ENCODE data around the gene APC. TPM values are rescaled to one million over a fixed set of nuclear protein-coding genes. Genes with fewer than 3 reads are reported as not detected.
"Not testable (repeated sequence)": the region's sequence is repeated elsewhere in the genome, so short reads cannot be mapped to it uniquely, and the experiment has no call there.

The APC gene
- total RNA-seq, 2 donors from 2014 or later, result 36.0 to 36.8 TPM

DNA sequence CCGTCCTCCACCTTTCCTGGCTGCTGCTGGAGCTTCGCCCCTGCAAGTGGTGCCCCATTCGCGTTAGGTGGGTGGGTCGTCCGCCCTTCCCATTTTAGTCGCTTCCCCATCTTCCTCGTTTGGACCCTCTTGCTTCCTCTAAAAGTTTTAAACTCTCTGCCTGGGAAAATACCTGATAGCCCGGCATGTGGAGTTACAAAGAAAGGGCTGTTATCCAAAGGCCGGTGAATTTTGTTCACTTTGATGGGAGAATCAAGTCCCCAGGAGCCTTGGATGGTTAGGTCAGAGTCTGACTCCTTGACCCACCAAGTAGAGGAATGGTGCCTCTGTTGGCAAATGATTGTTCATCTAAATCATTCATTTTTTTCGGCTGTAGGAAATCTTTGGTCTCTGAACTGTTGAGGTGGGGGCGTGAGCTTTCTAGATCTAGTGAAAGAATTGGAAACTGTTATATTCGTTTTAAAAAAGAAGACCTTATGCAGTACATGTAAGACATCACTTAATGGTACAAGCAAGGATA is 29.5 kb upstream of the APC start:
- Histone ChIP-seq H3K27ac (peak overlapping the region; percentile 94), H3K9ac (ENCODE audit: low read depth in 2 of 2, low read length in 2 of 2) (peak overlapping the region; percentile 91 to 97), H3K27me3 (no peaks in the 10 kb centered on the region), H3K4me1 (peaks cover 11% of the 10 kb centered on the region), H3K9me3 (no peaks in the 10 kb centered on the region), H3K4me3 (peak overlapping the region; percentile 93), H3K36me3 (no peaks in the 10 kb centered on the region)
- TF ChIP-seq, protein P1, sequence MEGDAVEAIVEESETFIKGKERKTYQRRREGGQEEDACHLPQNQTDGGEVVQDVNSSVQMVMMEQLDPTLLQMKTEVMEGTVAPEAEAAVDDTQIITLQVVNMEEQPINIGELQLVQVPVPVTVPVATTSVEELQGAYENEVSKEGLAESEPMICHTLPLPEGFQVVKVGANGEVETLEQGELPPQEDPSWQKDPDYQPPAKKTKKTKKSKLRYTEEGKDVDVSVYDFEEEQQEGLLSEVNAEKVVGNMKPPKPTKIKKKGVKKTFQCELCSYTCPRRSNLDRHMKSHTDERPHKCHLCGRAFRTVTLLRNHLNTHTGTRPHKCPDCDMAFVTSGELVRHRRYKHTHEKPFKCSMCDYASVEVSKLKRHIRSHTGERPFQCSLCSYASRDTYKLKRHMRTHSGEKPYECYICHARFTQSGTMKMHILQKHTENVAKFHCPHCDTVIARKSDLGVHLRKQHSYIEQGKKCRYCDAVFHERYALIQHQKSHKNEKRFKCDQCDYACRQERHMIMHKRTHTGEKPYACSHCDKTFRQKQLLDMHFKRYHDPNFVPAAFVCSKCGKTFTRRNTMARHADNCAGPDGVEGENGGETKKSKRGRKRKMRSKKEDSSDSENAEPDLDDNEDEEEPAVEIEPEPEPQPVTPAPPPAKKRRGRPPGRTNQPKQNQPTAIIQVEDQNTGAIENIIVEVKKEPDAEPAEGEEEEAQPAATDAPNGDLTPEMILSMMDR (IDR thresholded peaks at IDR 0.05), result no peak
- no peak for DNase-seq
- intact Hi-C loops (cut with DNase I), result loop anchor here (5.0 kb wide), 1 partner anchor 154 kb away; the partner anchor contains the start of gene SRP19

DNA sequence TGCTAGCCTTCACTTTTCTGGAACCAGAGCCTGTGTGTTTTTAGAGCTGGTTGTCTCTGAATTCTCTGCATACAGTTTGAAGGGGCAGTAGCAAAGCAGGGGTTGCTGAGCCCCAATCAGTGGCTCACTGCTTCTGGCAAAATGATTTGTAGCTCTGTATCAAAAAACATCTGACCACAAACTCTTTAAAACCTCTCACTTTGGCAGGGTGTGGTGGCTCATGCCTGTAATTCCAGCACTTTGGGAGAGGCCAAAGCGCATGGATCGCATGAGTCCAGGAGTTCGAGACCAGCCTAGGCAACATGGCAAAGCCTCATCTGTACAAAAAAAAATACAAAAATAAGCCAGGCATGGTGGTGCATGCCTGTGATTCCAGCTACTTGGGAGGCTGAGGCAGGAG is 28.3 kb upstream of the APC start:
- TF ChIP-seq, protein P1 (IDR thresholded peaks at IDR 0.05), result no peak
- no peak for DNase-seq
- H3K4me3 ChIP-seq, result no peak overlapping the region
- H3K27ac ChIP-seq, result no peak overlapping the region
- peaks cover 11% of the 10 kb centered on the region for H3K4me1 ChIP-seq
- no peaks in the 10 kb centered on the region for H3K9me3 ChIP-seq
- intact Hi-C loops (cut with DNase I), result loop anchor here (5.0 kb wide), 1 partner anchor 153 kb away; the partner anchor contains the start of gene SRP19
- no peaks in the 10 kb centered on the region for H3K36me3 ChIP-seq
- H3K27me3 ChIP-seq, result no peaks in the 10 kb centered on the region
- H3K9ac ChIP-seq (ENCODE audit: low read depth in 2 of 2, low read length in 2 of 2), result no peak overlapping the region

DNA sequence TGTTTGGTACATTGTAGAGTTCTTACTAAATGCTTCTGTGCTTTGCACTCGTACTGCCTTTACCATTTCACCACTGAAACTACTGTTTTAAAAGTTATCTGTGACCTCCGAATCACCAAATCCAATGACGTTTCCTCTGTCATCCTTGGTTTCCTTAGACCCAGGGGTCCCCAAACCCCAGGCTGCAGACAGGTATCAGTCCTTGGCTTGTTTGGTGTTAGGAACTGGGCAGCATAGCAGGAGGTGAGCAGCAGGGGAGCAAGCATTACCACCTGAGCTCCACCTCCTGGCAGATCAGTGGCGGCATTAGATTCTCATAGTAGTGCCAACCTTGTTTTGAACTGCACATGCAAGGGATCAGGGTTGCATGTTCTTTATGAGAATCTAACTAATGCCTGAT is 26.8 kb upstream of the APC start:
- Histone ChIP-seq H3K4me3 (no peak overlapping the region), H3K9ac (ENCODE audit: low read depth in 2 of 2, low read length in 2 of 2) (no peak overlapping the region), H3K9me3 (no peaks in the 10 kb centered on the region), H3K27ac (no peak overlapping the region), H3K36me3 (no peaks in the 10 kb centered on the region), H3K27me3 (no peaks in the 10 kb centered on the region), H3K4me1 (peaks cover 11% of the 10 kb centered on the region)
- intact Hi-C loops (cut with DNase I), result no loop called here
- no peak for DNase-seq
- TF ChIP-seq, protein P1 (IDR thresholded peaks at IDR 0.05), result no peak

DNA sequence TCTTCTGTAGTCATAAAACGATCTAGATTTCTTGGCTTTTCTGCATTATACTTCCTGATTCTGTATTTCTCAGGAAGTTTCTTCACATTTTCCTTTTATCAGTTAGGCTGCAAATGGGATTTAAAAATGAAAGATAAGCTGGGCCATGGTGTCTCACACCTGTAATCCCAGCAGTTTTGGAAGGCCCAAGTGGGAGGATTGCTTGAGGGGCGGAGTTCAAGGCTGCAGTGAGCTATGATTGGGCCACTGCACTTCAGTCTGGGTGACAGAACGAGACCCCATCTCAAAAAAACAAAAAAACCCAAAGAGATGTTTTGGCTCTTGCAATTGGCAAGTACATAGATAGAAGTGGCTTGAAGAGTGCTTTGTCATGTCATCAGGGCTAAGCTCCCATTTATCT is 26.2 kb upstream of the APC start:
- Histone ChIP-seq H3K4me3 (no peak overlapping the region), H3K36me3 (no peaks in the 10 kb centered on the region), H3K4me1 (peaks cover 11% of the 10 kb centered on the region), H3K9ac (ENCODE audit: low read depth in 2 of 2, low read length in 2 of 2) (no peak overlapping the region), H3K27me3 (no peaks in the 10 kb centered on the region), H3K27ac (no peak overlapping the region), H3K9me3 (no peaks in the 10 kb centered on the region)
- intact Hi-C loops (cut with DNase I), result no loop called here
- TF ChIP-seq, protein P1 (IDR thresholded peaks at IDR 0.05), result no peak
- no peak for DNase-seq

DNA sequence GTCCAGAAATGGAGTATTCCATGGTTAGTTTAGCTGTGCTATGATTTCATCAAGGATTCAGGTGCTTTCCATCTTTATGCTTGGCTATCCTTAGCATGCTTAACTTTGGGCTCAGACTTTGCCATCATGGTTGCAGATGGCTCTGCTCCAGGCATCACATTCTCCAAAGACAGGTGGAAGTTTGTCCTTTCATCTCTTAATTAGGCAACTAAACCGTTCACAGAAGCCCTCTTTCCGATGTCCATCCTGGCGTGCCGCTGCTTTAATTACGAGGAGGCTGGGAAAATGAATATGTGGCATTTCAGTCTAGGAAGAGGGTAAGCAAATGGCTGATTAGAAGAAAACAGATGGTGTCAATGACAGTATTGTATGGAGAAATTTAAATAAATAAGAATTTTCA is 24.5 kb upstream of the APC start:
- H3K36me3 ChIP-seq, result no peaks in the 10 kb centered on the region
- no peak overlapping the region for H3K4me3 ChIP-seq
- no peak for DNase-seq
- H3K27ac ChIP-seq, result no peak overlapping the region
- no peaks in the 10 kb centered on the region for H3K9me3 ChIP-seq
- intact Hi-C loops (cut with DNase I), result no loop called here
- TF ChIP-seq, protein P1 (IDR thresholded peaks at IDR 0.05), result no peak
- H3K9ac ChIP-seq (ENCODE audit: low read depth in 2 of 2, low read length in 2 of 2), result no peak overlapping the region
- no peaks in the 10 kb centered on the region for H3K27me3 ChIP-seq
- H3K4me1 ChIP-seq, result peaks cover 11% of the 10 kb centered on the region

DNA sequence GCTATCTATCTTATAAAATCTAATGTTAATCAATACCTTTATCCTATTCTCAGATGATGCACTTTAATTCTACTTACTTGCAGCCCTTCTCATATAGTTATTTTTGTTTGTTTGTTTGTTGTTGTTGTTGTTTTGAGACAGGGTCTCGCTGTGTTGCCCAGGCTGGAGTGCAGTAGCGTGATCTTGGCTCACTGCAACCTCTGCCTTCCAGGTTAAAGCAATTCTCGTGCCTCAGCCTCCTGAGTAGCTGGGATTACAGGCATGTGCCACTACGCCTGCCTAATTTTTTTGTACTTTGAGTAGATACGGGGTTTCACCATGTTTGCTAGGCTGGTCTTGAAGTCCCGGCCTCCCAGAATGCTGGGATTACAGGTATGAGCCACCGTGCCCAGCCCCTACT is 20.8 kb upstream of the APC start:
- H3K4me3 ChIP-seq; H3K9ac ChIP-seq (ENCODE audit: low read depth in 2 of 2, low read length in 2 of 2); DNase-seq; H3K27ac ChIP-seq; H3K36me3 ChIP-seq; intact Hi-C loops (cut with DNase I); H3K9me3 ChIP-seq; H3K4me1 ChIP-seq; H3K27me3 ChIP-seq: not testable (repeated sequence)

Measured in colonic mucosa (tissue), 4 donors.